HG02642 (cell line): Measurements from ENCODE around the gene TMEM272.

Source experiments
- ATAC-seq: cut with Tn5 transposase; IDR thresholded peaks from one replicate; pipeline ENCODE4 v1.9.1; 2021; ENCODE audit warnings: mild to moderate bottlenecking; ENCODE audit not compliant: unreplicated experiment, poor library complexity

TMEM272 gene

GRCh38 chr13:51764184-51765141 is 80.5 kb downstream of the TMEM272 start:
- ATAC-seq = peak; percentile 87

- ATAC-seq = no peak
These were observed 81.5 kb downstream of the TMEM272 start for GRCh38 chr13:51763486-51763885.
